Fibroblast of lung (primary cell): ENCODE measurements around the gene BCS1L. TPM values are rescaled to one million over a fixed set of nuclear protein-coding genes. Genes with fewer than 3 reads are reported as not detected.

Experiments used
- DNase-seq, 2 donors: peaks; one replicate each; pipeline versions ENCODE4 v3.0.0 to v3.0.0-alpha.2; 2010; ENCODE audit warnings: low read depth in 2 of 2
- H2AFZ ChIP-seq: 2 replicates; pipeline ENCODE4 v1.5.1; 2012; ENCODE audit warnings: low read length, control low read depth, inconsistent platforms
- H3K27ac ChIP-seq: 2 replicates; pipeline ENCODE4 v1.5.1; 2011; ENCODE audit warnings: low read length, control low read depth; ENCODE audit not compliant: insufficient read depth
- H3K27me3 ChIP-seq: 2 replicates; pipeline ENCODE4 v1.5.1; 2011; ENCODE audit warnings: mild to moderate bottlenecking, low read length; ENCODE audit not compliant: control insufficient read depth, insufficient read depth
- H3K36me3 ChIP-seq: 2 replicates; pipeline ENCODE4 v1.5.1; 2011; ENCODE audit warnings: low read length; ENCODE audit not compliant: control insufficient read depth, insufficient read depth
- H3K4me1 ChIP-seq: 2 replicates; pipeline ENCODE4 v1.5.1; 2011; ENCODE audit warnings: low read length; ENCODE audit not compliant: control insufficient read depth, insufficient read depth; ENCODE audit errors: extremely low read depth
- H3K4me2 ChIP-seq: 2 replicates; pipeline ENCODE4 v1.5.1; 2011; ENCODE audit warnings: low read length, control low read depth; ENCODE audit not compliant: insufficient read depth; ENCODE audit errors: extremely low read depth
- H3K4me3 ChIP-seq, 4 experiments: fragments of 200-600 bp in 1 of 4; sonication (generic) in 1 of 4; replicated peaks in 1 of 4; 2 replicates each; pipeline ENCODE4 v1.5.1; 2011 to 2016; ENCODE audit warnings: low read length in 4 of 4, low read depth in 3 of 4, mild to moderate bottlenecking in 3 of 4, control low read depth in 2 of 4, inconsistent platforms in 1 of 4, mixed read lengths in 1 of 4; ENCODE audit not compliant: insufficient read depth in 1 of 4; ENCODE audit errors: control extremely low read depth in 1 of 4
- H3K79me2 ChIP-seq: 2 replicates; pipeline ENCODE4 v1.5.1; 2012; ENCODE audit warnings: mild to moderate bottlenecking, low read length, inconsistent platforms; ENCODE audit not compliant: control insufficient read depth, insufficient read depth
- H3K9ac ChIP-seq: 2 replicates; pipeline ENCODE4 v1.5.1; 2011; ENCODE audit warnings: mild to moderate bottlenecking, low read length, control low read depth; ENCODE audit not compliant: insufficient read depth
- H3K9me3 ChIP-seq: 2 replicates; pipeline ENCODE4 v1.5.1; 2012; ENCODE audit warnings: low read depth, low read length; ENCODE audit not compliant: control insufficient read depth, insufficient read depth
- H4K20me1 ChIP-seq: 2 replicates; pipeline ENCODE4 v1.5.1; 2011; ENCODE audit warnings: low read length; ENCODE audit not compliant: control insufficient read depth, insufficient read depth; ENCODE audit errors: extremely low read depth
- CTCF ChIP-seq, 2 donors: IDR thresholded peaks in 1 of 2; conservative IDR thresholded peaks in 1 of 2; 1 replicate in 1 of 2; 2 replicates in 1 of 2; pipeline ENCODE4 v1.5.1; 2011 to 2012; ENCODE audit warnings: low read length in 2 of 2, control low read depth in 1 of 2, inconsistent platforms in 1 of 2, low read depth in 1 of 2, mild to moderate bottlenecking in 1 of 2
- EZH2 ChIP-seq: IDR thresholded peaks from 2 replicates; pipeline ENCODE4 v1.5.1; 2012; ENCODE audit warnings: low read length, control low read depth, mild to moderate bottlenecking; ENCODE audit errors: missing control alignments
- polyA plus RNA-seq, 2 donors: library from polyadenylated mRNA; depleted of rRNA in 1 of 2; stranded (reverse) in 1 of 2; unstranded in 1 of 2; fragments of >200 nt; gene quantifications; 2 replicates each; pipeline ENCODE4 v1.2.1, GENCODE V29; 2011 to 2012; ENCODE audit warnings: missing spikeins in 1 of 2
- total RNA-seq: library from RNA; depleted of rRNA; stranded (reverse); fragments of >200 nt; gene quantifications from 2 replicates; pipeline ENCODE4 v1.2.1, GENCODE V29; 2014

BCS1L gene
- total and polyA plus RNA-seq, 2 donors (not counting 1 experiment from before 2014, with no cell fraction given), result 28.8 to 38.3 TPM

- H3K27me3 ChIP-seq, result no peaks in the 10 kb centered on the region
- peak overlapping the region; percentile 40 to 95 (median 74) for H3K4me3 ChIP-seq
- no peaks in the 10 kb centered on the region for H4K20me1 ChIP-seq
- peak overlapping the region; percentile 3 for H3K27ac ChIP-seq
- TF ChIP-seq CTCF (conservative IDR thresholded peaks at IDR 0.05 in 1 of 2, IDR thresholded peaks at IDR 0.05 in 1 of 2; ENCODE audit: low read depth in 1 of 2, low read length in 2 of 2), result no peak
- TF ChIP-seq EZH2, result no peak
- H3K9me3 ChIP-seq, result no peaks in the 10 kb centered on the region
- H3K79me2 ChIP-seq, result peaks cover 20% of the 10 kb centered on the region
- H3K9ac ChIP-seq, result peak overlapping the region; percentile 35
- DNase-seq, result peak in 1 of 2 donors; percentile 2
- peaks cover 28% of the 10 kb centered on the region for H3K36me3 ChIP-seq
- H3K4me2 ChIP-seq, result peak overlapping the region; percentile 97
- no peaks in the 10 kb centered on the region for H3K4me1 ChIP-seq
- peak overlapping the region; percentile 83 for H2AFZ ChIP-seq
Measured at GRCh38 chr2:218659988-218660358, 490 bp downstream of the BCS1L start.

GRCh38 chr2:218662377-218662776 is 2.9 kb downstream of the BCS1L start:
- Histone ChIP-seq H3K4me1 (no peaks in the 10 kb centered on the region), H3K4me3 (no peak overlapping the region), H4K20me1 (no peaks in the 10 kb centered on the region), H3K4me2 (no peak overlapping the region), H3K79me2 (peaks cover 18% of the 10 kb centered on the region), H3K36me3 (peaks cover 31% of the 10 kb centered on the region), H3K27me3 (no peaks in the 10 kb centered on the region), H2AFZ (no peak overlapping the region), H3K9me3 (no peaks in the 10 kb centered on the region), H3K27ac (no peak overlapping the region), H3K9ac (no peak overlapping the region)
- no peak for TF ChIP-seq CTCF (conservative IDR thresholded peaks at IDR 0.05 in 1 of 2, IDR thresholded peaks at IDR 0.05 in 1 of 2; ENCODE audit: low read depth in 1 of 2, low read length in 2 of 2)
- no peak for TF ChIP-seq EZH2
- DNase-seq, result no peak

- no peak overlapping the region for H3K4me2 ChIP-seq
- H2AFZ ChIP-seq, result no peak overlapping the region
- H3K36me3 ChIP-seq, result peaks cover 32% of the 10 kb centered on the region
- DNase-seq, result no peak
- TF ChIP-seq CTCF (conservative IDR thresholded peaks at IDR 0.05 in 1 of 2, IDR thresholded peaks at IDR 0.05 in 1 of 2; ENCODE audit: low read depth in 1 of 2, low read length in 2 of 2), result no peak
- no peak for TF ChIP-seq EZH2
- no peak overlapping the region for H3K27ac ChIP-seq
- H3K27me3 ChIP-seq, result no peaks in the 10 kb centered on the region
- H3K9ac ChIP-seq, result no peak overlapping the region
- no peak overlapping the region for H3K4me3 ChIP-seq
- no peaks in the 10 kb centered on the region for H3K4me1 ChIP-seq
- peaks cover 15% of the 10 kb centered on the region for H3K79me2 ChIP-seq
- H4K20me1 ChIP-seq, result no peaks in the 10 kb centered on the region
- no peaks in the 10 kb centered on the region for H3K9me3 ChIP-seq
Measured at GRCh38 chr2:218662827-218663226, 3.3 kb downstream of the BCS1L start.
